NCI-H446 (cell line): ENCODE results near the gene DNMT3B.

ENCODE experiments used
- DNase-seq, 2 experiments: peaks; one replicate each; lab custom pipeline; 2025; lab: John Stamatoyannopoulos, UW

The DNMT3B gene

DNA sequence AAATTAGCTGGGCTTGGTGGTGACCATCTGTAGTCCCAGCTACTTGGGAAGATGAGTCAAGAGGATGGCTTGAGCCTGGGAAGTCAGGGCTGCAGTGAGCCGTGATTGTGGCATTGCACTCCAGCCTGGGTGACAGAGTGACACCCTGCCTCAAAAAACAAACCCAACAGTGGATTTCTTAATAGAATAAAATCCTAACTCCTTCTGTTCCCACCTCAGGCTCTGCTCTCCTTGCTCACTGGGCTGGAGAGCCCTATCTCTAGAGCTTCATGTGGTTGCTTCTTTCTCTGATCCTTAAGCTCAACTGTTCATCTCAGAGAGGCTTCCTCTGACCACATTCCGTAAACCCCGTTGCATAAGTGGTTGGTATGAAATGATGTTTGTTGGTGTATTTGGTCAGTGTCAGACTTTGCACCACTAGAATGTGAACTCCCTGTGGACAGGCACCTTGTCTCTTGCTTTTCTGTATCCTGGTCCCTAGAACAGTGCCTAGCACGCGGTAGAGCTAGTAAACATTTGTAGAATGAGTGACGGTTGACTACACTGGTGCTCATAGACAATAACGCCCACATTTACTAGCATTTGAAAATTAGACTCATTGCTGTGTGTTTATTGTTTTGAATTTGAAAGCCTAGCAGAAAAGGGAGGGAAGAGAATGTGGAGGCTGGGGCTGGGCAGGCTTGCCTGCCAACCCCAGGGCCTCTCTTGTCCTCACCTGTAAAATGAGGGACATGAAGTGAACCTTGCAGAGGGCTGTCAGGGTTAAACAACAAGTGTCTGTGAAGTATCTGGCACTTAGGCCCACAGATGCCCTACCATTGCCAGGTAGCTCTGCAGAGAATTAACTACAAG lies 61.8 kb downstream of the DNMT3B start:
- no peak for DNase-seq

DNA sequence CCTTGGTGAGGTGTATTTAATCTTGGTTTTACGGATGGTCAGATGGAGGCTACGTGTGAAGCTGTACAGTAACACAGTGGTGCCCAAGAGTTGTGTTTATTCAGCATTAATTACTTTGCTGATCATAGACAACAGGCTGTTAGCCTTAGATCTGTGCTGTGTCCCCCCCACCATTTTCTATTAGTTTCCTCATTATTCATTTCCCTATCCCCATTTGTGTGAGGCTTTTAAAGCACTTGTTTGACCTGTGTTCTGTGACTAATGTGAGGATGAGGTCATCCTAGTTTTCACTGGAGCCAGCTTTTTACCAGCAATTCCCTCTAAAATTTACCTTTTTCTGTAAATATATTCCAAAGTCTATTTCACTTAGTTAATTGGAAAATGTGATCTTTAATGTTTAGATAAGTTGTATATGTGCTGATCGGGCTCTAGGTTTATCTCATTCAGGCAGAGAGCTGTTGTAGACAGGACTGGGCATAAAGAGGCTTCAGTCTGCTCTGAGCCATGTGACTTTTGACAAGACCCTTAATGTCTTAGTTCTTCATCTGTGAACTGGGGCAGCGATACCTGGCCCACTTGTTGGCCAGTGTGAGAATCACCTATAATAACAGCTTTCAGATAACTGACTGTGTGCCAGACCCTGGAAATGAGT lies 66.0 kb downstream of the DNMT3B start:
- DNase-seq: peak in 1 of 2 experiments; percentile 25

DNA sequence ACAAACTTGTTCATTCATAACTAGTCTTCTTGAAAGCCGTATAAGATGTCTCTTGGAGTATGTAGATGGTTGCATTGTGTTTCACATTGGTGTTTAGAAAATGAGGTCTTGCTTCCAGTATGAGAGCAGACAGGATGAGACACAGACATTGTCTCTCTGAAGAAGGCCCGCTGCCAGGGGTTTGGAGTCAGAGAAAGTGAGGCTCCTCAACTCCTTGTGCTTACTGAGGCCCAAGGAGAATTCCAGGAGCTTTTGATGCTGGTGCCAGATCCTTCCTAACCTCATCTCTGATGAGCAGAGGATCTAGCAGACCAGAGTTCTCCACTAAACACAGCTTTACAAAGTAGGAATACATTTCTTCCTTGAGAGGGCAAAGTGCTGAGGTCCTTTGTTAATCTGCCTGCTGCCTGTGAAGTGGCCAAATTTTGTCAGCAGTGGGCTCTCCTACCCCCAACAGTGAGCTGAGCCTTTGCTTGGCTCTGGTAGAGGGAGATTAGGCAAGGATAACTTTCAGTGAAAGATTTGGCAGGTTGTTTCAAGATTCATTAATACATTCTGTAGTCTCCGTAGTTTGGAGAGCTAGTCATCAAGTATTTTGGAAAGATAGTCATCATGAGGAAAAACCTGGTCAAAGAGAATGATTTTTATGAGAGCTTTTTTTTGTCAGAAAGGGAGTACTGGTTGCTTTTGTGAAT lies 67.3 kb downstream of the DNMT3B start:
- DNase-seq: no peak

DNA sequence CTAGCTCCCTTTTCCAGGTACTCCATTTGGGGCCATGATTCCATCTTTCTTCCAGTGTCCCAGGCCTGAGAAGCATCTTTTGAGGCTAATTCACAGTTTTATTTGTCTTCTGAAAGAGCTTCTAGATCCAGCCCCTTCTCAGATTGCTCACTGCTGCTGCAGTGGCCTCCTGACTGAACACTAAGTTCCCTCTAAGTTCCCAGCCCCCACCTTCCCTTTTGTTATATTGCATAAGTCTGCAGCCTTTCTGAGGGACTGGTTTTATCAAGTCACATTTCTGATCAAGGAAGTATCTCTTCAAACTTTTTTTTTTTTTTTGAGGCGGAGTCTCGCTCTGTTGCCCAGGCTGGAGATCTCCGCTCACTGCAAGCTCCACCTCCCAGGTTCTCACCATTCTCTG lies 68.3 kb downstream of the DNMT3B start:
- DNase-seq: no peak

DNA sequence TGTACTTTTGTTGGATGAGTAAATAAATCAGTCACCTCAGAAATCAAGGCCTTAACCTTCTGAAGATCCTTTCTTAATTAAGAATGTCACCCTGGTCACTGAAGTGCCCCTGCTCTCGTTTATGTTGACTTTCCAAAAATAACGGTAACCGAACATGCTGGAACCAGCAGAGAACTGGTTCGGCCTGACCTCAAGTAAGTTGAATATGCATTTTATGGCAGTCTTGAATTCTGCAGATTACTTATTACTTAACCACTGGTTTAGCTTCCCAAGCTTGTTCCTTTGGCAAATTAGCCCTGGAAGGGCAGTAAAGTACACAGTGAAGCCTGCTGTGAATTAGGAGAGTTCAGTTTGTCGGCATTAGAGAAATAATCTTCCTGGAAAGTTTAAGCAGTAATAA lies 69.8 kb downstream of the DNMT3B start:
- no peak for DNase-seq

DNA sequence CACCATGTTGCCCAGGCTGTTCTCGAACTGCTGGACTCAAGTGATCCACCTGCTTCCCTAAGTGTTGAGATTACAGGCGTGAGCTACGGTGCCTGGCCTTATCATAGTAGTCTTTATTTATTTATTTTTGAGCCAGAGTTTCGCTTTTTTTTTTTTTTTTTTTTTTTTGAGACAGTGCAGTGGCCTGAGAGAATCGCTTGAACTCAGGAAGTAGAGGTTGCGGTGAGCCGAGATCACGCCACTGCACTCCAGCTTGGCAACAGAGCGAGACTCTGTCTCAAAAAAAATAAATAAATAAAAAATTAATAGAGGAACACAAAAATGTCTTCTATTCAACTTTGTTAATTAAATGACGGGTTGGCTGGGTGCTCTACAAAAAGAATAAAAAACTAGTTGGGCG lies 70.5 kb downstream of the DNMT3B start:
- no peak for DNase-seq

DNA sequence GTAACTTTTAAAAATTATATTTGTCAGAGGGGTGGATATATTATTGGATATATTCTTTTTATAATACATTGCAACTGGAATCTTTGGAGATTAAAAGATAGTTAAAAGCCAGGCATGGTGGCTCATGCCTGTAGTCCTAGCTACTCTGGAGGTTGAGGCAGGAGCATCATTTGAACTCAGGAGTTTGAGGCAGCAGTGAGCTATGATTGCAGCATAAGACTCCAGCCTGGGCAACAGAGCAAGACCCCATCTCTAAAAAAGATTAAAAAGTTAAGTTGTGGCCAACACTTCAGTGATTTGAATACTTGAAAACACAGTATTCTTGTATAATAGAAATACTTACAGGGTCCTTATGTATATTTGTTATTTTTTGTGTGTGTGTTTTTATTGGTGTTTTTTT lies 72.8 kb downstream of the DNMT3B start:
- DNase-seq: no peak

DNA sequence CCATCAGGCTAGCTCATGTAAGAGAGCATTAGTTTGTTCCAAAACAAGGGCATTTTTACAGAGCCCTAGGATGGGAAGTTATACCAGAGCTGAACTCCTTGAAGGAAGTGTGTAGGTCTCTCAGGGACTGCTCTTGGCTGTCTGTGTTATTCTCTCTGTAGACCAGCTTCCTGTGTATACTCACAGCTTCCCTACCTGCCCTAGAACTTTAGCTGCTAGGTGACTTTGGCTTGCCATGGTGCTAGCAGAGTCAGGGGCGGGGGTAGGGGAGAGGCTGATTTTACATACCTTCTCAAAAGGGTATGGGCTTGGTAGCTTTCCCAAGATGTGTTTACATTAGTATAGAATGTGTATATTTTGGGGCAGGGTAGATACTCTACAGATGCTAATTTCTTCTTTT lies 75.0 kb downstream of the DNMT3B start:
- no peak for DNase-seq

DNA sequence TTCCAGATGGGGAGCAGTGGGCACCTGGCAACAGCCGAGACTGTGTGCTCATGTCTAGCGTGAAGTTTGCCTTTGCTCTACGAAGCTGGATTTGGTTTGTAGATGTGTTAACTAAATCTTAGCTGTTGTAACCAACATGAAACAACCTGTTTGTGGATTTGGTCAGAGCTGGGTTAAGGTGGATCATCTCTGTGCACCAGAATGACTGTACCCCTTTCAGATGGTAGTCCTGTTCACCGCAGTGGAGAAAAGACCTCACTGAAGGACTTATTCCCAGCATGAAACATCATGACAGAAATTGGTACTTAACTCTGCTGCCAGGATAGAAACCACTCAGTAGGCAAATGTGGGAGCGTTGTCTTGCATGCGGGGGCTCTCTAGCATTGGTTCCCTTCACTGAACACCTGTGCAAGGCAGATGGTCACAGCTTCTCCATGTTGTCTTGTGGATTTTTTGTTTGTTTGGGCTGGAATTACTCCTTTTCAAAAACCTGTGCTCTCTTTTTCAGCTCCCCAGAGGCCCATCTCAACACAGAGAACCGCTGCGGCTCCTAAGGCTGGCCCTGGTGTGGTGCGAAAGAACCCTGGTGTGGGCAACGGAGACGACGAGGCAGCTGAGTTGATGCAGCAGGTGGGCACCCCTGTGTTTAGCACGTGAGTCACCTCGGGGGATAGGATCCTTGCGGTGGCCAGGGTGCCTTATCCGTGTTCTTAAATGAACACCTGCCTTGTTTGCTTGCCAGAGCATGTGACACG lies 77.2 kb downstream of the DNMT3B start:
- DNase-seq: no peak

DNA sequence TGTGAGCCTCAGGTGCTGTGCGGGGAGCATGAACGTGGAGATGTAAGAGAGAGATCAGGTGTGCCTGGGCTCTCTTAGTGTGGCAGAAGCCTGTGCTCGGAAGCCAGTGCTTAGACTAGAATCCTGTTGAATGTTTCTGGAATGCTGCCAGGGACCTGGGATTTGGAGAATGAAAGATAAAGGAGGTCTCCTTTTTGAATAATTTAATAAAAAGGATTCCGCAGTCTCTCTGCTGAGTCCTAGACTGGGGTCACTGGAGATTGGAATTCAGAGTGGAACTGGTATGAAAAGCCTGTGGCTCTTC lies 77.7 kb downstream of the DNMT3B start:
- DNase-seq: no peak

DNA sequence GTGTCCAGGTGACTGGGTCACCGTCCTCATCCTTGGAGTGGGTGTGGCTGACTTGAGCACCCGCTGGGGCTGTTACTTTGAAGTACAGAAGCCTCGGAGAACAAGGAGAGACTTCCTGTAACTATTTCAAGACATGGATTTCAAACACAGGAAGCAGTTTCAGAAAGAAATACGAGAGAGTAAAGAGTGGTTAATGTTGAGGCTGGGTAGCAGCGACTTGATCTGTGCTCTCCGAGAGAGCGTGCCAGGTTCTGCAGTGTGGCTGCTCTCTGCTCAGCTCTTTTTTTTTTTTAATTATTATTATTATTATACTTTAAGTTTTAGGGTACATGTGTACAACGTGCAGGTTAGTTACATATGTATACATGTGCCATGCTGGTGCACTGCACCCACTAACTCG lies 79.0 kb downstream of the DNMT3B start:
- DNase-seq: no peak

DNA sequence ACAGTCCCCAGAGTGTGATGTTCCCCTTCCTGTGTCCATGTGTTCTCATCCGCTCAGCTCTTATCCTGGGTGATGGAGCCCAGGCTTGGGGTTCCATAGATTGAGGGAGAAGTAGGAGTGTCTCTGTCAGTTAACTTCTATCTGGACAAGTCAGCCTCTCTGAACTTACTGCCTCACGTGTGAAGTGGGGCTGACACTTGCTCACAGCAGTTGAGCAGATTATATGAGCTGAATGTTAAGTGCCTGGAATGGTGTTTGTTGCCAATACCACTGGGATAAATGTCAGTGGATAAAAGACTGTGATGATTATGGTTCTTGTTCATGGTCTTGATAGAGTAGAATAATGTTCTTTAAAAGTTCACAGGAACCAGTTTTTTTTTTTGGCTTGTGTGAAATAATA lies 79.4 kb downstream of the DNMT3B start:
- no peak for DNase-seq

DNA sequence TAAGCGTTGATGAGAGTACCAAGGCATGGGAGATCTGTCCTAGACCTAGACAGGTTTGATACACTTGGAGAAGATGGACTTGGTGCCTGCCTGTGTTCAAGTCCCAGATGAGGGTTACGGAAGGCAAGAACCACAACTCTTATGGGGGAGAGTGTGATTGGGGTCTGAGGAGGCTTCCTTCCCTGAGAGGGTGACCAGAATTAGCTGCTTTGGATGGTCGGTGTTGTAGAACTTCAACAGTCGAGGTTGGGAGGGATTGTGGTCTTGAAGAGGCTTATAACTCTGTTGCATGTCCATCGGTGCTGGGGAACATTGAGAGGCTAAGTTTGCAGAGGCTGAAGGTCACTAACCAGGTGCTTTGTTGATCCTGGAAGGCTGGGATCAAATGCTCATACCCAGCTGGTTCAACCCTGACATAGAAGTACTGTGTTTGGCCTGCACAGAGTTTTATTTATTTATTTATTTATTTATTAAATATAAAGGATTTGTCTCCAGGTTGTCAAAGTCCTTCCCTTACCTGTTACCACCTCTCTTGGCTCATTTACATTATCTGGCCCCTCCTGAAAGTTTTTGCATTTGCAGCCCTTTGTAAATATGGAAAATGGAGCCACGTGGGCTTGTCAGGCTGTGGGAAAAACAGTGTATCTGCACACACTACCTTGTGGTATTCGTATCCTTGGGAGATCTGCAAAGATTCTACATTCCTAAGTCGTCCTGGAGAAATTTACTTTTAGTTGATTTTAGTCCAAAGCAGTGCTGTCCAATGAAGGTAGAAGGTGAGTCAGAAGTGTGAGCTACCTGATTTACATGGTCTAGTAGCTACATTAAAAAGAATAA lies 80.7 kb downstream of the DNMT3B start:
- DNase-seq: no peak

DNA sequence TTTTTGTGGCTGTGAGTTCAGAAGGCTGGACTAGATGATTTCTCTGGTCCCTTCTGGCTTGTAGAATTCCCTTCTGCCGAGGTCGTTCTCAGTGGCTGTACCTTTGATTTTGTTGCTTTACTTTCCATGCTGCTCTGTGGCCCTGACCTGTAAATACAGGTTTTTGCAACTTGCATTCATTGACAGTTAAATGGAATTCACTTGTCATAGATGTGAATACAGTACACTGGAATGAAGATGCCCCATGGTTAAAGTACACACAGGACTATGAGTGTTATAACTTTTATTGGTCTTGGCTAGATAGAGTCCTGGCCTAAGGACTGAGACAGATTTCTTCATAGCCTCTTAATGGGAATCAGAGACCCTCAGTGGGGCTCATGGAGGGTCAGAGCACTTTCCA lies 83.6 kb downstream of the DNMT3B start:
- DNase-seq: no peak

DNA sequence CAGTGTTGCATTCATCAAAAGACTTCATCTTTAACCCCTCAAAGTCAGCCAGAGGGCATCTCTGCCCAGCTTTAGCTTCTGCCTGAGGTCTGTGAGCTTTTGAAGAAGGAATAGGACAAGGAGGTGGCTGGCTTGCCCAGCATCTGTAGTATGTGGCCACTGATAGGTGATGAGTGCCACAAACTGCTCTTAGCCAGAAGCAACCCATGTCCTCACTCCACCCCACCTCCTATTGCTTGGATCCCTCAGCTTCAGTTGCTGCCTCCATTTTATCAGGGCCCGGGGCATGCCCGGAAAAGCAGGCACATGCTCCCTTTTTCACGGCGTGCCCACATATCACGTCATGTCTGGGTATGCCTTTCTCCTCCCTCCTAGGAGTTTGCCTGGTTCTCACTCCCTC lies 84.7 kb downstream of the DNMT3B start:
- DNase-seq: no peak

DNA sequence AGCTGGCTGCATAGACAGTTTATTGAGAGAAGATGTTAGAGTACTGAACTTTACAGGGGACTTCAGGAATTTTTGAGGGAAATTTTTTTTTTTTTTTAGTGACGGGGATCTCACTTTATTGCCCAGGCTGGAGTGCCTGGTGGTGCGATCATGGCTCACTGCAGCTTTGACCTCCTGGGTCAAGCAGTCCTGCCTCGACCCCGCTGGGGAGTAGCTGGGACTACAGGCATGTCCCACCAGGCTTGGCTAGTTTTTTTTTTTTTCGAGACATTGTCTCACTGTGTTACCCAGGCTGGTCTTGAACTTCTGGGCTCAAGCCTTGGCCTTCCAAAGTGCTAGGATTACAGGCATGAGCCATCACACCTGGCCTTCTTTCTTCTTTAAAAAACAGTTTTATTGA lies 85.8 kb downstream of the DNMT3B start:
- no peak for DNase-seq

DNA sequence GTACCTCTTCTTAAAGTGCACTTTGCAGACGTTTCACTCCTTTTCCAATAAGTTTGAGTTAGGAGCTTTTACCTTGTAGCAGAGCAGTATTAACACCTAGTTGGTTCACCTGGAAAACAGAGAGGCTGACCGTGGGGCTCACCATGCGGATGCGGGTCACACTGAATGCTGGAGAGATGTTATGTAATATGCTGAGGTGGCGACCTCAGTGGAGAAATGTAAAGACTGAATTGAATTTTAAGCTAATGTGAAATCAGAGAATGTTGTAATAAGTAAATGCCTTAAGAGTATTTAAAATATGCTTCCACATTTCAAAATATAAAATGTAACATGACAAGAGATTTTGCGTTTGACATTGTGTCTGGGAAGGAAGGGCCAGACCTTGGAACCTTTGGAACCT lies 86.7 kb downstream of the DNMT3B start:
- no peak for DNase-seq

DNA sequence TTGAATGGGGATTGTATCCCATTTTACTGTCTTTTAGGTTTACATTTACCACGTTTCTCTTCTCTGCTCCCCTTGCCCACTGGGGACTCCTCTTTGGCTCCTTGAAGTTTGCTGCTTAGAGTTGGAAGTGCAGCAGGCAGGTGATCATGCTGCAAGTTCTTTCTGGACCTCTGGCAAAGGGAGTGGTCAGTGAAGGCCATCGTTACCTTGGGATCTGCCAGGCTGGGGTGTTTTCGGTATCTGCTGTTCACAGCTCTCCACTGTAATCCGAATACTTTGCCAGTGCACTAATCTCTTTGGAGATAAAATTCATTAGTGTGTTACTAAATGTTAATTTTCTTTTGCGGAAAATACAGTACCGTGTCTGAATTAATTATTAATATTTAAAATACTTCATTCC lies 87.4 kb downstream of the DNMT3B start:
- DNase-seq: no peak

DNA sequence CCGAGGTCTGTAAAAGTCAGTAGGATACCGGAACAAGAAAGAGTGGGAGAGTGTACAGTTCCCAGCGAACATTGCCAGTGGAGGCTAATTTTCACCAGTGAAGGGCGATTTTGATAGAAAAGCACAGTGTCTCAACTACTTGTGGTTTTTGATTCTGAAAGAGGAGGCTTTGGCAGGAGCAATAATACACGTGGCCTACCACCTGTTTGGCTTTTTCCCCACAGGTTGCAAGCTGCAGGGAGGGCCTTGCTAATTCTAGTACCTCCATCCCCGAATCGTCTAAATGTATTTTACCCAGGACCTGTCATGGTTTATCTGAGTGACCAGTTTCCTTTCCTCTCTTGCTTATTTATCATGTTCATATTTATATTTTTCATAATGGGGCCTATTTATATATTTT lies 93.2 kb downstream of the DNMT3B start:
- no peak for DNase-seq

DNA sequence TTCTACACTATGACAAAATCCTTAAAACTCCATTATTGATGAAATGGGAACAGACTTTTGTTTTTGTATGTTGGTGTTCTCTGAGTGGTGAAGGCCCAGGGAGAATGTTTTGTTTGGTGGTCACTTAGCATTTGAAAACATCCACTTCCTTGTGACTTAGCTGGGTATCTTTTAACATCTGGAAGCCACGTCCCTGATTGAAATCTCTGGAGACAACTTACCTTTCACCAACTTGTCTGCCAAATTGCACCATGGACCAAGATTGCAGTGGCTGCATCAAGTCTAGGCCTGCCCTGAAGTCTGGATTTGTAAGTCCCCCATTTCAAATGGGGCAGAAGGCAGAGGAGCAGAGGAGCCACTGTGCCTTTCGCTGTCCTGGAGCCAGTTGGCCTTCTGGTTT lies 96.0 kb downstream of the DNMT3B start:
- DNase-seq: no peak
